ENCODE measurements around the gene PPP1R9A.

PPP1R9A gene

DNA sequence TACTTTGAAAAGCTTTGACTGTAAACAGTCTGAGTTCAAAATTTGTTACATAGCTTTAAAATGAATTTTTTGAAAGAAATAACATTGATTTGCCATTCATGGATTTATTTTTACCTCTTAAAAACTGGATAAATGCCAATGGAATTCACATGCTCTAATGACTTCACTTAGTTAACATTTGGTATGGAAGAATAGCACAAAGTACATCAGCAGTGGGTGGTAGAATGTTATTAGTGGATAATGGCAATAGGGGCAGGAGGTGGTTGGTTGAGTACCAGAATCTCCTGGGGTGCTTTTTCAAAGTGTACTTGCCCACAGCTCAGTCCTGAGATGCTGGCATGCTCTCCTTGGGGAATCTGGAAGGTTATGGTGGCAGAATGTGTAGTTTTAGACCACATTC, 4.7 kb downstream of the PPP1R9A start:
- no peak for ATAC-seq
- no peak for DNase-seq

DNA sequence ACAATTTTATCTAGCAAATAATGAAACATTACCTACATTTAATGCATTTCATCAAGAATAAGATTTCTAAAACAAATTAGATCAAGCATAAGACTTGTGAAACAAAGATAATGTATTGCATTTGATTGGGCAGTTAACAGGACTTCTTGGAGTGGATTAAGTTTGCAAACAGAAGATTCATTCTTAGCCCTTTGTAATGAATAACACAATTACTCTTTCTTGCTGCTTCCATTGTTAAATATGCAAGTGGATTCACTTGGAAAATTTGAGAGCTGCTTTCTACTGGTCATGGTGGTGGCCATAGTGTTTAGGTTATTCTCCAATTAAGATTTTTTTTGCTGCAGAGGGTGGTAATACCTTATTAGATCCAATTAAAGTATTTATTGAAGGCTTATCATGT, 6.0 kb downstream of the PPP1R9A start:
- ATAC-seq (no peak), DNase-seq (no peak)

DNA sequence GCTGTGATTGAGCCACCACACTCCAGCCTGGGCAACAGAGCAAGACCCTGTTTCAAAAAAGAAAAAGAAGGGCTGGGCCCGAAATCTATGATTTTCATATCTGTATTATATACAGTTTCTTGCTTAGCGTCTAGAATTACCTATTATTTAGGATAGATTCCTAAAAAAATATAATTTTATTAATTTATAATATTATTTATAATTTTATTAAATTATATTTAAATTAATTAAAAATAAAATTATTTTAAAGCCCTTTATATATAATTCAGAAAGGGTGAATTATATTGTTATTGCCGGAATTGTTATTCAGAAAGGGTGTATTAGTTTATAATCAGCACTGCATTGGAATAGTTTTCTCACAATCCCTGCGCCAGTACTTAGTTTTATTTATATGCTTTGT, 14.5 kb downstream of the PPP1R9A start:
- ATAC-seq (no peak), DNase-seq (no peak)

DNA sequence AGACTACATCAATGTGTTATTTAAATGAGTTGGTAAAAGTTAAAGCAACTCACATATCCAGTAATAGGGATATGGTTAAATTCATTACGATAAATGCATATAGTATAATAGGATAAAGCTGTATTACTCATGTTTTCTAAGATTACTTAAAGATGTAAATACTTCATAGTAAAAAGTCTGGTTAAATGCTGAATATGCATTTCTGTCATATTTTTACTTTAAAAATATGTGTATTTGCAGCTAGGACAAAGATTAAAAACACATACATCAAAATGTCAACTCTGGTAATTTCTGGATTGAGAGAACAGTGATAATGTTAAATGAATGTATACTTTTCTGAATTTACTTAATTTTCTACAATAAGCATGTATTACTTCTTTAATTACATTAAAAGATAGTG, 15.1 kb downstream of the PPP1R9A start:
- no peak for DNase-seq
- ATAC-seq: no peak

DNA sequence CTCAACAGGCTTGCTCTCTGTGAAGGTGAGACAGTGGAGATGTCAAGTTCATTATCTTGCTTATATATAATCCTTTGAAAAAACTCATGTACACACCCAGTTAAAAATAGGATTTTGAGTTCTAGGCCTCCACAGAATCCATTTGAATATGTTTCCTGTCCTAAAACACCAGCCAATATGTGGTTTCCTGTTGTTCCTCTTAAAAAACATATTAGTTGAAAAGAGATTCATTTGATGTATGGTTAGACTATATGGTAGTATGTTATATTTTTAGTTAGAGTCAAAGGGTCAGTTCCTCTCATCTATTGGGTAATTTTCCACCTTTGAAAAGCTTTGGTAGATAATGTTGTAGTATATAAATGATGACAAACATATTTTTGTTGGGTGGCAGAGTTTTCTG, 16.0 kb downstream of the PPP1R9A start:
- DNase-seq (no peak), ATAC-seq (no peak)

DNA sequence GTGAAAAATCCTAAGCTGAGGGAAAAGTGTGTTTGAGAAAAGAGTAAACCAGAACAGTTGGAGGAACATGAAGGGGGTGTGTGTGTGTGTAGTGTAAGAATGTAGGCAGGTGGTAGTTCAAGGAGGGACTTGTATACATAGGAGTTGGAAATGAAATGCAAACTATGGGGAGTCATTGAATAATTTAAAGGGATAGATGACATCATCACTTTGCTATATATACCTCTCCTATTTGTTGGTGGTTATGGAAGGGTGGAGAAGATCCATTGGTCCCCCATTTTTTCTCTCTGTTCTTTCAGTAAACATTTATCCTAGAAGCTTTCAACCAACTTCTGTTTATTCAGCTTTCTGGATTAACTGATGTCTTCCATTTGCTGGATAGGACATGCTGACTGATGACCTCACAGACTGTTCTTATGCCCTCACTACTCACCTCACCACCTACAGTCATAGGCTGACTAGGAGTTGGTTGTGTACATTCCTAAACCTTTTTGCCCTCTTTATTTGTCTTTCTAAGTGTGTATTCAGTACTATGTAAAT, 20.8 kb downstream of the PPP1R9A start:
- no peak for DNase-seq

DNA sequence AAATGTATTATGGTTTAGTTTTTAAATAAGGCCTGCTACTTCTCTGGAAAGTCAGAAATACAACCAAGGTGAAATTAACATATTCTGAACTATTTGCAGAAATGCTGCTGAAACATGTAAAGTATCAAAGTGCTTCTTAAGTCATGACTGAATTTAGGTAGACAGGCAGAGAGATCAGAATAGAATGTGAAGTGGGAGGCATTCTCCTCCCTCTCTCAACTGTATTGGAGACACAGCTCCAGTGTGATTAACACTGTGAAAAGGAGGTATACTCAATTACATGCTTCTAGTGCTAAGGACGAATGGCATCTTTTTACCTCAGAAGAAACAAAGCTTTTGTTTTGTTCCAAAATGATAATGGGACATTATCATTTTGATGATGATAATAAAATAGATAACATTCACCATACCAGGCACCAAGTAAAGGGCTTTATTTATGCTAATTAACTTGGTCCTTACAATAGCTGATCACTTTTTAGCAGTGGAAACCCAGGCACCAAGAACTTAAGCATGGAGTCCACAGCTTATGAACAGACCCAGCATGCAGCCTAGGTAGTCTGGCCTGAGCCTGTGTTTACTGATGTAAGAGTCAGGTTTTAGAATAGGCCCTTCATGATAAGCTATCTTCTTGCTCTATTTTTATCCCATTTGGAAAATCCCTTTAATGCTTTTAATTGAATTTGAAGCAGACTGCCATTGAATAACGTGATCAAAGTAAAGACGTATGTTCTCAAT, 26.0 kb downstream of the PPP1R9A start:
- ATAC-seq (no peak), DNase-seq (no peak)

More for the DNA sequence above, 20.8 kb downstream of the PPP1R9A start:
- ATAC-seq: no peak

DNA sequence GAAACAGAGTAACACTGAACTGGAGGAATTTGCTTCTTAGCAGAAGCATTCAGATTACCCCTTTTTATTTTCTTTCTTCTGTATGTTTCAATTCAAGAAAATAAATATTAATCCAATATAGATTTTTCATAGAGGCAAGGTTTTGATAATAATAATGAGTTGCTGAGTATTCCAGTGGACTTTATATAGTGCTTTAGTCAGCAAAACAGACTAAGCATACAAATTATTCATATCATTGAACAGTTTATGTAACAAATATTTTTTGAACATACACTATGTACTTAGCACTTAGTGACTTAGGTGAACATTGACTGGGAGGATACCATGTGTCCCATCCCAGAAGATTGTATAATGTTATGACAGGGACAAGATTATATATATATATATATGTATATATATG, 32.0 kb downstream of the PPP1R9A start:
- DNase-seq (no peak), ATAC-seq (no peak)

DNA sequence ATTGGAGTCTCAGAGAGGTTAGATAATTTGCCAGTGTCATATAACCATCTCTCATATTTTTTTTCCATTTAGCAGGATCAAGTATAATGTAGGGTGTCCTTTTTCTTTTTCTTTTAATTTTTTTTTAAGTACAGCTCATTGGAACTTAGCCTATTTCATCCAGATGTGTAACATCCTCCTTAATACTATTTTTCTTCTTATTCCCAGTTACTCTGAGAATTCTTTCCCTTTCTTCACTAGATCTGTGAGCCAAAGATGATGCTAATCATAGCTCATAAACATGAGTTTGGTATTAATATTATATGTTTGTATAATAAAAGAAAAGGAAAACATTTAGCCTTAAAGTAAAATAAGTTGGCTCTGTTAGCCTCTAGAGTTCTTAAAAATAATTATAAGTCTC, 32.8 kb downstream of the PPP1R9A start:
- no peak for DNase-seq
- no peak for ATAC-seq

DNA sequence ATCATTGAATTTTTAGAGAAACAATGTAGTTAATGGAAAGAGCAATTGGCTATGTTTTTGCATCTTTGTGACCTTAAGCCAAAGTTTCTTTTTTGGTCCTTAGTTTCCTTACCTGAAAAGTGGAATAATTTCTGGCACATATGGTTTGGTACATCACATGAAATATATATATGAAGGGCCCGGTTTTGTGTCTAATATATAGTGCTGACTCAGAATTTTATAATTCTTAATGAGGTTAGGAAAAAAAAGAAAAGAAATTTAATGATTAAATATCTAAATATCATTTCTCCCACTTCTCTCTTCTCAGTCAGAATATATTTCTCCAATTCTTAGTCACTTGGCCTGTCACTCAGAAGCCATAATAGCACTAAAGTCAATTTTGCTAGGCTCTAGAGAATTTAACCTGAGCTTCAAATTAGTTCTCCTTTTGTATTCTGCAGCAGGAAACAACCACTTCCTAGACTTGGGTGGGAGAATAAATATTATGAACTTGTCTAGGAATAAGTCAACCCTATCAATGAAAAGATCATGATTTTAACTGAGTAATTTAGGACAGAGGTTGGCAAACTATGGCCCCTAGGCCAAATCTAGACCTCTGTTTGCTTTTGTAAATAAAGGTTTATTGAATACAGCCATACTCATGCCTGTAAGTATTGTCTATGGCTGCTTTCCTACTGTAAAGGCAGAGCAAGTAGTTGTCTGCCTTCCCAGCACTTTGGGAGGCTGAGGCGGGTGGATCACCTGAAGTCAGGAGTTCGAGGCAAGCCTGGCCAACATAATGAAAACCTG, 34.6 kb downstream of the PPP1R9A start:
- ATAC-seq (no peak), DNase-seq (no peak)

DNA sequence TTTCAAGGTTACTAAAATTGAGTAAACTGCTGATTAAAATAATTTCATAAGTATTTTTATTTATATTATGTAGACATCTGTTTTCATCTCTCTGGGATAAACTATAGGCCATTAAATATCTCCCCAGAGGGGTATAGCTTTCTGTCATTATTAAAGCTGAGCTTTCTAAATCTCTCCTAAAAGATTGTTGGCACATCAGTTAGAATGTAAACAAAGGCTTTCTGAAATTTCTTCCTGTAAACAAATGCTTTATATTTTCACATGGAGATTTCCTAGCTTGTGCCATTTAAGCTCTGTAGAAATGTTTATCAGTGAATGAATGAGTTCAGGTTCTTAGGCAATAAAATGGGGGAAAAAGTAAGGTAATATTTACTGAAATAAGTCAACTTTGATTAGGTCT, 35.7 kb downstream of the PPP1R9A start:
- no peak for DNase-seq
- no peak for ATAC-seq

DNA sequence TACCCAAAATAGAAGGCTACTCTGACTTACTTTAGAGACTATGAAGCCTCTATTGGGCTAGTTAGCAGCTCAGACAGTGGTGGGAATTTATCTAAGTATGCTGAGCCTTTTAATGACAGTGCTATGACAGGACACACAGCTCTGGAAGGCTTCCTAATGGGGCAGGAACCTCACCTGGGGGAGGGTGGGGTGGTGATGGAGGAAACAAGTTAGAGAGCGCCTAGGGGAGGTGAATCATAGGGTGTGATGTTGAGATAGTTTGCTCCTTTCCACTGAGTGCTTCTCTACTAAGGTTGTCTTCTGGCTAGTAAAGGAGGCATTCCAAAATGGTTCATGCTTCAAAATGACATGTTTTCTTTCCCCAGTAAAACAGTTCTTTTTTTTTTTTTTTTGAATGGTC, 42.1 kb downstream of the PPP1R9A start:
- ATAC-seq (no peak), DNase-seq (no peak)

DNA sequence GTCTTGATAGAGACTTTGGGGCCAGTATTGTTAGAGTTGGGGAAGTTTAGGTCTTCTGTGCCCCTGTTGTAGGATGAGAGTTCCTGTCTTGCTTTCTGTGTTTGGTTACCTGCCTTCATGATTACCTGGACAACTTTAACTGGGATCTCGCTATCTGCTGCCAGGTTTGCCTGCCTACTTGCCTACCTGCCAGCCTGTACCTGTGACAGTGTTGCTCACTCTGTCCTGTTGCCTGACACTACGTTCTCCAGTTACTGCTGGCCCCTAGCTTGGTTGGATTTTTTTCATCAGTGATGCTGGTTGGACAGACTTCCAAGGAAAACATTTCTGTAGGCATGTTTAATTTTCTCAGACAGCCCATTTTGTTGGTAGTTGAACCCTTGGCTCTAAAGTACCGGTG, 48.4 kb downstream of the PPP1R9A start:
- ATAC-seq: no peak

DNA sequence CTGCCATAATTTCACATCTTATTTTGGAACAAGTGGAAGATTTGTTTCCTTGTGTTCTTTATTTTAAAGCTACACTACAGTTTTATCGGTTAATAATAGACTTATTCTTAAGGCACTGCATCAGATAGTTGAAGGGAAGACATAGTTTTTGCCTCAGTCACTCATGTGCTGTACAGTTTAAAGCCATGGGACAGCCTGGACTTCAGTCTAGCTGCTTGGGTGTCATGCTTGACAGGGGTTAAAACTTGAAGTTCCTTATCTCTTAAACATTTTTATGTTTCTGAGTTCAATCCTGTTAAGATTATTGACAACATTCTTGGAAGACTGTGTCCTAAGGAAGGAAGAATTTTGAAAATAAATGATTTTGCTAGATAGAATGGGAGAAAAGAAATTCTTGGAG, 49.7 kb downstream of the PPP1R9A start:
- no peak for ATAC-seq
- no peak for DNase-seq

More for the DNA sequence above, 48.4 kb downstream of the PPP1R9A start:
- no peak for DNase-seq

DNA sequence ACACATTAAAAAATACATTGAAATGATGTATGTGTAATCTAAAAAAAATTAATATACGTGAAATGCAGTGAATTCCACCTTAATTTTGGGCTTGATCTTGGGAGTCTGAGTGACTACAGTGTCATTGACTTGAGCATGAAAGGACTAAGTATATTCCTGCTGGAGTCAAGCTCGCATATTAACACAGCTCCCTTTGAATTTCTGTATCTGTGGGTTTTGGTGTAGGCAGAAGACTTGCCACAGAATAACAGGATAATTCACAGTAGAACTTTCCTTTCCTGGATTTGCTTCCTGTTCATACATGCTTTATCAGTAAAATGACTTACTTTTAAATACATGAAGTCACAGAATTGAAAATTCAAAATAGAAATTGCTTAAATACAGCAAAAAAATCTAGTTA, 55.3 kb downstream of the PPP1R9A start:
- ATAC-seq: no peak

DNA sequence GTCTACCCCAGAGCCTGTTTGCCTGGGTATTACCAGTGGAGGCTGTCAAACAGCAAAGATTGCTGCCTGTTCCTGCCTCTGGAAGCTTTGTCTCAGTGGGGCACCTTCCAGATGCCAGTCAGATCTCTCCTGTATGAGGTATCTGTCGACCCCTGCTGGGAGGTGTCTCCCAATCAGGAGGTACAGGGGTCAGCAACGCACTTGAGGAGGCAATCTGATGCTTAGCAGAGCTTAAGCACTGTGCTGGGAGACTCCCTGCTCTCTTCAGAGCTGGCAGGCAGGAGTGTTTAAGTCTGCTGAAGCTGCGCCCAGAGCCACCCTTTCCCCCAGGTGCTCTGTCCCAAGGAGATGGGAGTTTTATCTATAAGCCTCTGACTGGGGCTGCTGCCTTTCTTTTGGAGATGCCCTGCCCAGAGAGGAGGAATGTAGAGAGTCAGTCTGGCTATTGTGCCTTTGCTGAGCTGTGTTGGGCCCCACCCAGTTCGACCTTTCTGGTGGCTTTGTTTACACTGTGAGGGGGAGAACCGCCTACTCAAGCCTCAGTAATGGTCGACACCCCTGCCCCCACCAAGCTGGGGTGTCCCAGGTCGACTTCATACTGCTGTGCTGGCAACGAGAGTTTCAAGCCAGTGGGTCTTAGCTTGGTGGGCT, 62.2 kb downstream of the PPP1R9A start:
- ATAC-seq: no peak
- no peak for DNase-seq

More for the DNA sequence above, 55.3 kb downstream of the PPP1R9A start:
- DNase-seq: no peak

DNA sequence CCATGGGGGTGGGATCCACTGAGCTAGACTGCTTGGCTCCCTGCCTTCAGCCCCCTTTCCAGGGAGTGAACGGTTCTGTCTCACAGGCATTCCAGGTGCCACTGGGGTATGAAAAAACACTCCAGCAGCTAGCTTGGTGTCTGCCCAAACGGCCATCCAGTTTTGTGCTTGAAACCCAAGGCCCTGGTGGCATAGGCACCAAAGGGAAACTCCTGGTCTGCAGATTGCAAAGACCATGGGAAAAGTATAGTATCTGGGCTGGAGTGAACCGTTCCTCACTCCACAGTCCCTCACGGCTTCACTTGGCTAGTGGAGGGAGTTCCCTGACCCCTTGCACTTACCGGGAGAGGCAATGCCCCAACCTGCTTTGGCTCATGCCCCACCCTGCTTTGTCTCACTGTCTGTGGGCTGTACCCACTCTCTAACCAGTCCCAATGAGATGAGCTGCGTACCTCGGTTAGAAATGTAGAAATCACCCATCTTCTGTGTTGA, 62.7 kb downstream of the PPP1R9A start:
- no peak for DNase-seq
- no peak for ATAC-seq

DNA sequence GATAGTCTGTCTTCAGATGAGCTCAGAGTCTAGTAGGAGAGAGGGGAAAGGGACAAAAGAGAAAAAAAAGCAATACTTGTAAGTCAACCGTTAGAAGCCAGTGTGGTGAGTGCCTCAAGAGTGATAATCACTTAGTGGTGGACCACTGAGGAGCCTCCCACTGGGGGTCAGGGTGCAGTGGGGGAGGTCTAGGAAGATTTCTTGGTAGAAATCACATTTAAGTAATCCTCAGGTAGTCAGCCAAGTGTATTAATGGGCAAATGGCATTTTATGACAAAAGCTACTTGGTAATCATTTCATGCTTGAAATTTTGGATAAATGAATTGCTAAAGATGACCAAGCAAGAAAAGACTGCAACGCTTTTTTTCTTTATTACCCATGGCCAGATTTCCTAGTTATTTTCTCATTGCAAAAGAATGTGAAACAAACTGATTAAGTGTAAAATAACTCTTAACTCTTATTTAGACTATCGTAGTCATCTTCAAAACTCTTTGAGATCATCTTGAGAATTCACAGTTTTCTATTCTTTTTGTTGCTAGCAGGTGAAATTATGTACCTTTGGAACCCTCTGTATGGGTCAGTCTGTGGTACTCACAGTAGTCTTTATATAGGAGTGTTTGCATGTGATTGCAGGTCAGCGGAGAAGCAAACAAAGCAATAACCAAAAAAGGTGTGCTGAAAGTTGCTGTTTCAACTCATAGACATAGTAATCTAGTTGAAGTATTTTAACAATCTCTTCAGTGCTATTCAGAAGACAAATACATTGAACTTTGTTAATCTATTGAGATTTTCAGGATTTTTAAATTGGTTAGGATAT, 63.9 kb downstream of the PPP1R9A start:
- no peak for DNase-seq
- ATAC-seq: no peak

DNA sequence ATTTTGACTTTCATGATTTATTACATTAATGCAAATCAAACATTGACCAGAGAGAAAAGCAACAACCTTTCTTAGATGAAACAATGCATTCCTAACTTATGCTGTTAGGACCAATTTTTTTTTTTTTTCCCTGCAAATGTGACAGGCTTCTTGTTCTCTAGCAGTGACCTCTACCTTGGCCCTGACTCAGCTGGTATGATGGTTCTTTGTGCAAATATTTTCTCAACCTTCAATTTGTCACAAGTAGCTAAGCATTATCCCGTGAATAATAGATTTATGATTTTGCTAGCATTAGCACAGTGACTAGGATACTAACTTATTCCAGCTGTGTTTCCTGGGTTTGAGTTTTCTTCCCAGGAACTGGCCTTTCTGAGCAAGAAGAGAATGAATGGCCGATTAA, 64.9 kb downstream of the PPP1R9A start:
- ATAC-seq (no peak), DNase-seq (no peak)

DNA sequence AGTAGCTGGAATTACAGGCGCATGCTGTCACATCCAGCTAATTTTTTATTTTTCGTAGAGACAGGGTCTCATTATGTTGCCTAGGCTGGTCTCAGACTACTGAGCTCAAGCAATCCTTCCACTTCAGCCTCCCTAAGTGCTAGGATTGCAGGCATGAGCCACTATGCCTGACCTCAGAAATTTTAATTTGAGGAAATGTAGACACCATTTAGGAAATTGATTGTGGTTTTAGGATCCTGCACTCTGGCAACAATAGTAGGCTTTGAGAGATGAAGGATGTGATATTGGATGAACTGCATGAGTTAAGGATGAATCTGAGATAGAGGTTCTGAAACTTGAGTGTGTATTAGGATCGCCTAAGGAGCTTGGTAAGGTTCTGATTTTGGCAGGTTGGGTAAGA, 66.5 kb downstream of the PPP1R9A start:
- DNase-seq (no peak), ATAC-seq (no peak)

DNA sequence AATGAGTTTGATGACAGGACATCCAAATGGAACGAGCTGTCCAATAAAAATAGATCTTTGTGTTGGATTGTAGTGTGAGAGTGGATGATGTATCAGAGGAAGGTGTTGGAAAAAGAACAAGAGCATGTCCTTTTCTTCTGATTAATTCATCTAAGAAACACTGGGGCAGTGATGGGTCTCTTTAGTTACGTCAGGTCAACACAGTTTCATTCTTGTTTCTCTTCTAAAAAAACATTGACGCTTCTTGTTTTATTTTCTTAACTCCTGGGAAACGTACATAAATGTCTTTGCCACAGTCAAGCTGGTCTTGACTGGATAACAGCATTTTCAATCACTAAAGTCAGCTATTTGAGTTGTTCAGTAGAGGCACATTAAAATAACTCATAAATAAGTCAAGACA, 67.0 kb downstream of the PPP1R9A start:
- ATAC-seq (no peak), DNase-seq (no peak)

DNA sequence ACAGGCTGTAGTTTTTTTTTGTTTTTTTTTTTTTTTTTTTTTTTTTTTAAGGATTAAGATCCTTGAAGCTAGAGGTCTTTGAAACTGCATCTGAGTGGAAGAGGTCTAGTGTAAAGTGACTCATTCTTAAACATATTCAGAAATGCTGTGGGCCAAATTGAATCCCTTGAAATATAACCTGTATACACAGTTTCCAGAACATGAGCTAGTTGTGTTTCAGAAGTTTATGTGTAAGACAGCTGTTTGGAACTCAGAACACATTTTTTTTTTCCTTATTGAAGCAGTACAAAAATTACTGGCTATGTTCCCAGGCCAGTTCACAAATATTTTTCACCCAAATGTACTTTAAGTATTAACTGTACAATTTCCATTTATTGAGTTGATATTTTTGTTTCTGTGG, 67.9 kb downstream of the PPP1R9A start:
- no peak for ATAC-seq
- no peak for DNase-seq
